Measurements from ENCODE around the gene PTH.

- TF ChIP-seq CTCF (conservative IDR thresholded peaks at IDR 0.05; ENCODE audit: low read length) (no peak), EZH2phosphoT487 (IDR thresholded peaks at IDR 0.05; ENCODE audit: borderline replicate concordance) (no peak)
These were observed 44.9 kb downstream of the PTH start for GRCh38 chr11:13450832-13451397.
